Choroid plexus epithelial cell (primary cell): ENCODE results near the gene PCYT2.

Experiments used
- DNase-seq: peaks from one replicate; pipeline ENCODE4 v3.0.0-alpha.2; 2010; ENCODE audit warnings: low read depth
- H3K4me3 ChIP-seq: 2 replicates; pipeline ENCODE4 v1.5.1; 2011; ENCODE audit warnings: low read depth, mild to moderate bottlenecking, control low read depth, low read length, moderate library complexity
- CTCF ChIP-seq: conservative IDR thresholded peaks from 2 replicates; pipeline ENCODE4 v1.5.1; 2011; ENCODE audit warnings: low read depth, mild to moderate bottlenecking, control low read depth, inconsistent platforms, low read length, moderate library complexity

PCYT2 gene

GRCh38 chr17:81890447-81891302 lies 20.5 kb downstream of the PCYT2 start:
- H3K4me3 ChIP-seq: peak overlapping the region; percentile 91
- TF ChIP-seq CTCF: no peak
- DNase-seq: no peak

GRCh38 chr17:81889602-81890001 lies 21.6 kb downstream of the PCYT2 start:
- DNase-seq: no peak
- H3K4me3 ChIP-seq: no peak overlapping the region
- TF ChIP-seq CTCF: no peak

GRCh38 chr17:81888988-81889595 lies 22.1 kb downstream of the PCYT2 start:
- no peak overlapping the region for H3K4me3 ChIP-seq
- no peak for TF ChIP-seq CTCF
- no peak for DNase-seq

- TF ChIP-seq CTCF: no peak
- H3K4me3 ChIP-seq: no peak overlapping the region
- no peak for DNase-seq
These were observed 22.9 kb downstream of the PCYT2 start for GRCh38 chr17:81888105-81888987.

GRCh38 chr17:81885869-81886548 lies 25.2 kb downstream of the PCYT2 start:
- DNase-seq: no peak
- H3K4me3 ChIP-seq: no peak overlapping the region
- no peak for TF ChIP-seq CTCF

- no peak overlapping the region for H3K4me3 ChIP-seq
- no peak for TF ChIP-seq CTCF
- no peak for DNase-seq
These were observed 25.7 kb downstream of the PCYT2 start for GRCh38 chr17:81885454-81885853.
